Body of pancreas (tissue), 4 donors: ENCODE measurements around the gene DNAJC1. TPM values are rescaled to one million over a fixed set of nuclear protein-coding genes. Genes with fewer than 3 reads are reported as not detected.

Source experiments
- ATAC-seq: fragments of 150-250 bp; one replicate; pipeline ENCODE4 v1.9.1; 2016
- DNase-seq, 4 donors: peaks; one replicate each; pipeline ENCODE4 v3.0.0-alpha.2; 2019
- H3K27ac ChIP-seq, 4 donors: fragments of 200-600 bp; sonication (generic); 1 replicate in 3 of 4; 2 replicates in 1 of 4; pipeline versions ENCODE4 v1.5.1 to v1.6.1; 2016 to 2019; ENCODE audit warnings: mild to moderate bottlenecking in 1 of 4, mixed read lengths in 1 of 4, moderate library complexity in 1 of 4
- H3K27me3 ChIP-seq, 2 donors: fragments of 200-600 bp; sonication (generic); one replicate each; pipeline ENCODE4 v1.6.0; 2016; ENCODE audit warnings: mild to moderate bottlenecking in 1 of 2
- H3K36me3 ChIP-seq, 2 donors: fragments of 200-600 bp; sonication (generic); replicated peaks in 1 of 2; 2 replicates each; pipeline ENCODE4 v1.5.1; 2016; ENCODE audit warnings: low read depth in 2 of 2; ENCODE audit not compliant: insufficient read depth in 1 of 2
- H3K4me1 ChIP-seq: fragments of 200-600 bp; sonication (generic); one replicate; pipeline ENCODE4 v1.6.0; 2016
- H3K4me3 ChIP-seq, 2 donors: fragments of 200-600 bp; sonication (generic); 1 replicate in 1 of 2; 2 replicates in 1 of 2; pipeline ENCODE4 v1.5.1; 2016 to 2019
- H3K9me3 ChIP-seq, 3 donors: fragments of 200-600 bp; sonication (generic); 1 replicate in 2 of 3; 2 replicates in 1 of 3; pipeline ENCODE4 v1.5.1; 2016
- CTCF ChIP-seq, 7 experiments: fragments of 450-650 bp in 4 of 7; fragments of 200-600 bp in 3 of 7; sonication (generic) in 3 of 7; IDR thresholded peaks; one replicate each; pipeline ENCODE4 v1.5.1; 2016 to 2019; ENCODE audit warnings: antibody characterized with exemption in 7 of 7
- POLR2A ChIP-seq, 3 donors: fragments of 450-650 bp; IDR thresholded peaks; one replicate each; pipeline ENCODE4 v1.6.1; 2016; ENCODE audit warnings: antibody characterized with exemption in 3 of 3, mild to moderate bottlenecking in 2 of 3
- WGBS, 2 donors: methylation state at CpG; one replicate each; pipeline ENCODE4 v1.1.5; 2017; 5-methylcytosine and 5-hydroxymethylcytosine counted together
- intact Hi-C: fragments of 100-400 bp; cut with DNase I; formaldehyde crosslinking; loops from one replicate; pipeline ENCODE4 v1.15.1; 2023
- total RNA-seq, 2 donors: library from RNA; depleted of rRNA; stranded (reverse); fragments of >200 nt; gene quantifications; one replicate each; pipeline ENCODE4 v1.1.0, GENCODE V29; 2016

The DNAJC1 gene
- total RNA-seq, 2 donors from 2014 or later = 45.7 to 90.3 TPM

DNA sequence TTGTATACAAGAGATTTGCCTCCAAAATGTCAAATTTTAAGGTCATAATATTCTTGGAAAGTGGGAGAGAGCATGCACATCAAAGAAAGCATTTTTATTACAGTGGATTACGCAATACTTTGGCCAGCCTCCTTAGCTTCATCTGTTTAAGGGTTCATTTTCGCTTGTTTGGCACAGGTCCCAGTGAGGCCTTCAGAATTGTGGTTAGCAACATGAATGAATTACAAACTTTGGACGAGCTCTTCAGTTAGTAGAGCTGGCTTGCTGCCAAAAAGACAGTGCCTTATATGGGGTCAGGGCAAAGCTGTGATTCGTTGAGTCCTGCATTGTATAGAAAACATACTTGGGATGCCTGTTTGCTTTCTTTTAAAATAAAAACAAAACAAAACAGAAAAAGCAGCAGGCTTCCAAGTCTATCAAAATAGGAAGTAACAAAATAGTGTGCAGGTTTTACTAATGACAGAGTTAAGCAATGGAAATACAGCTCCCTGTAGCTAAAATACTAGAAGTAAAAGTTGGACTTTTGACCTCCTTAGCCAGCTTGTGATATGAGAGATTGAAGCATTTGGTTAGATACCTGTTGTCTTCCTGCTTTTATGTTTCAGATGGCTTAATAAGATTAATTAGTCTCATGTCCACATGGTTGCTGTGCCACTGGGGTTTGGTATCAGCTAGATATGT is 278.7 kb downstream of the DNAJC1 start:
- ATAC-seq (peak; percentile 94), DNase-seq (peak; percentile 90 to 97 (median 94))
- TF ChIP-seq CTCF (IDR thresholded peaks at IDR 0.05) (no peak), POLR2A (IDR thresholded peaks at IDR 0.05) (no peak)
- intact Hi-C loops = no loop called here
- no peak overlapping the region for H3K4me3 ChIP-seq
- H3K4me1 ChIP-seq = peaks cover 27% of the 10 kb centered on the region
- H3K9me3 ChIP-seq = no peaks in the 10 kb centered on the region
- H3K36me3 ChIP-seq = no peaks in the 10 kb centered on the region
- WGBS, 2 donors = 4 to 10% methylated on average over 4 of the region's 4 CpGs
- peak overlapping the region in 3 of 4 donors; percentile 13 to 60 (median 20) for H3K27ac ChIP-seq
- no peaks in the 10 kb centered on the region for H3K27me3 ChIP-seq

GRCh38 chr10:21724020-21724589 is 279.4 kb downstream of the DNAJC1 start:
- ATAC-seq (no peak), DNase-seq (no peak)
- Histone ChIP-seq H3K27me3 (no peaks in the 10 kb centered on the region), H3K9me3 (no peaks in the 10 kb centered on the region), H3K36me3 (no peaks in the 10 kb centered on the region), H3K27ac (peak overlapping the region in 1 of 4 donors; percentile 20), H3K4me3 (no peak overlapping the region), H3K4me1 (peaks cover 27% of the 10 kb centered on the region)
- 72 to 78% methylated on average over 7 of the region's 7 CpGs for WGBS, 2 donors
- TF ChIP-seq POLR2A (IDR thresholded peaks at IDR 0.05) (no peak), CTCF (IDR thresholded peaks at IDR 0.05) (no peak)
- intact Hi-C loops = no loop called here

- no peaks in the 10 kb centered on the region for H3K27me3 ChIP-seq
- intact Hi-C loops = no loop called here
- no peaks in the 10 kb centered on the region for H3K36me3 ChIP-seq
- no peaks in the 10 kb centered on the region for H3K9me3 ChIP-seq
- no peak overlapping the region for H3K27ac ChIP-seq
- no peak for TF ChIP-seq CTCF (IDR thresholded peaks at IDR 0.05)
- TF ChIP-seq POLR2A (IDR thresholded peaks at IDR 0.05) = no peak
- DNase-seq (no peak), ATAC-seq (no peak)
- 93 to 95% methylated on average over 2 of the region's 2 CpGs for WGBS, 2 donors
- peaks cover 21% of the 10 kb centered on the region for H3K4me1 ChIP-seq
- no peak overlapping the region for H3K4me3 ChIP-seq
These were observed 281.3 kb downstream of the DNAJC1 start for GRCh38 chr10:21722209-21722608.

GRCh38 chr10:21721000-21721665 is 282.4 kb downstream of the DNAJC1 start:
- 75 to 82% methylated on average over 6 of the region's 6 CpGs for WGBS, 2 donors
- H3K27ac ChIP-seq = no peak overlapping the region
- intact Hi-C loops = no loop called here
- TF ChIP-seq POLR2A (IDR thresholded peaks at IDR 0.05) (no peak), CTCF (IDR thresholded peaks at IDR 0.05) (no peak)
- H3K4me3 ChIP-seq = no peak overlapping the region
- H3K4me1 ChIP-seq = peaks cover 17% of the 10 kb centered on the region
- H3K36me3 ChIP-seq = no peaks in the 10 kb centered on the region
- DNase-seq = no peak
- ATAC-seq = no peak
- H3K27me3 ChIP-seq = no peaks in the 10 kb centered on the region
- no peaks in the 10 kb centered on the region for H3K9me3 ChIP-seq
